Neural cell (in vitro differentiated cells): ENCODE results near the gene CDK5RAP2. TPM values are rescaled to one million over a fixed set of nuclear protein-coding genes. Genes with fewer than 3 reads are reported as not detected.
"Not testable (repeated sequence)": the region's sequence is repeated elsewhere in the genome, so short reads cannot be mapped to it uniquely, and the experiment has no call there.

Source experiments
- H2AFZ ChIP-seq: fragments of 200-600, 300-800 bp; sonication (generic), shearing (Covaris generic); 2 replicates; pipeline ENCODE4 v1.6.0; 2014; ENCODE audit warnings: low read depth, mild to moderate bottlenecking, antibody characterized with exemption, low read length, moderate library complexity
- H3F3A ChIP-seq: fragments of 200-600 bp; shearing (Covaris generic); 2 replicates; pipeline ENCODE4 v1.6.1; 2016; ENCODE audit warnings: mild to moderate bottlenecking, moderate library complexity, mixed read lengths, antibody characterized with exemption, low read length; ENCODE audit not compliant: insufficient read depth, poor library complexity, severe bottlenecking
- H3K27ac ChIP-seq: fragments of 200-600, 300-800 bp; sonication (generic), shearing (Covaris generic); 2 replicates; pipeline ENCODE4 v1.5.1; 2014; ENCODE audit warnings: mild to moderate bottlenecking, low read length, moderate library complexity
- H3K27me3 ChIP-seq: fragments of 300-800, 200-600 bp; sonication (generic), shearing (Covaris generic); 2 replicates; pipeline ENCODE4 v1.6.0; 2014; ENCODE audit warnings: mild to moderate bottlenecking, low read depth, low read length, moderate library complexity; ENCODE audit not compliant: insufficient read depth
- H3K36me3 ChIP-seq: fragments of 300-800, 200-600 bp; sonication (generic), shearing (Covaris generic); 2 replicates; pipeline ENCODE4 v1.5.1; 2014; ENCODE audit warnings: mild to moderate bottlenecking, antibody characterized with exemption, low read length, moderate library complexity; ENCODE audit not compliant: insufficient read depth
- H3K4me2 ChIP-seq: fragments of 300-800, 200-600 bp; sonication (generic), shearing (Covaris generic); 2 replicates; pipeline ENCODE4 v1.6.0; 2014; ENCODE audit warnings: mild to moderate bottlenecking, low read length
- H3K4me3 ChIP-seq: fragments of 300-800, 200-600 bp; sonication (generic), shearing (Covaris generic); 2 replicates; pipeline ENCODE4 v1.5.1; 2014; ENCODE audit warnings: mild to moderate bottlenecking, low read length, moderate library complexity
- H3K79me2 ChIP-seq: fragments of 200-600 bp; shearing (Covaris generic); replicated peaks from 2 replicates; pipeline ENCODE4 v1.6.0; 2014; ENCODE audit warnings: mild to moderate bottlenecking, low read length, moderate library complexity; ENCODE audit not compliant: insufficient read depth
- H3K9ac ChIP-seq: fragments of 300-800, 200-600 bp; sonication (generic), shearing (Covaris generic); 2 replicates; pipeline ENCODE4 v1.6.1; 2016; ENCODE audit warnings: mild to moderate bottlenecking, low read length, mixed read lengths
- H3K9me2 ChIP-seq: fragments of 200-600 bp; shearing (Covaris generic); 2 replicates; pipeline ENCODE4 v1.6.1; 2016; ENCODE audit warnings: mild to moderate bottlenecking, low read length, mixed read lengths; ENCODE audit not compliant: insufficient read depth
- H3K9me3 ChIP-seq: fragments of 200-600, 300-800 bp; sonication (generic), shearing (Covaris generic); 2 replicates; pipeline ENCODE4 v1.6.1; 2016; ENCODE audit warnings: mild to moderate bottlenecking, mixed run types, low read length, moderate library complexity, mixed read lengths
- H4K20me1 ChIP-seq: fragments of 200-600 bp; shearing (Covaris generic); 2 replicates; pipeline ENCODE4 v1.6.1; 2016; ENCODE audit warnings: mild to moderate bottlenecking, mixed run types; ENCODE audit not compliant: insufficient read depth
- CTCF ChIP-seq: fragments of 450-650 bp; IDR thresholded peaks from 2 replicates; pipeline ENCODE4 v1.5.1; 2014; ENCODE audit warnings: antibody characterized with exemption, mild to moderate bottlenecking, moderate library complexity; ENCODE audit not compliant: poor library complexity, severe bottlenecking
- EP300 ChIP-seq: fragments of 450-650 bp; conservative IDR thresholded peaks from 2 replicates; pipeline ENCODE4 v1.6.1; 2014; ENCODE audit warnings: antibody characterized with exemption, mild to moderate bottlenecking, moderate library complexity; ENCODE audit not compliant: poor library complexity, severe bottlenecking
- EZH2 ChIP-seq: fragments of 200-600, 300-800 bp; shearing (Covaris generic), sonication (generic); IDR thresholded peaks from 2 replicates; pipeline ENCODE4 v1.6.1; 2014; ENCODE audit warnings: antibody characterized with exemption, low read length, borderline replicate concordance, mild to moderate bottlenecking; ENCODE audit not compliant: insufficient read depth, poor library complexity, severe bottlenecking
- MXI1 ChIP-seq: fragments of 450-650 bp; conservative IDR thresholded peaks from 2 replicates; pipeline ENCODE4 v1.6.1; 2014; ENCODE audit warnings: antibody characterized with exemption, mild to moderate bottlenecking; ENCODE audit not compliant: poor library complexity, severe bottlenecking
- POLR2AphosphoS5 ChIP-seq: IDR thresholded peaks from 2 replicates; pipeline ENCODE4 v1.6.1; 2012
- RAD21 ChIP-seq: fragments of 450-650 bp; conservative IDR thresholded peaks from 2 replicates; pipeline ENCODE4 v1.6.1; 2014; ENCODE audit warnings: antibody characterized with exemption, mild to moderate bottlenecking, moderate library complexity
- REST ChIP-seq: IDR thresholded peaks from 2 replicates; pipeline ENCODE4 v1.6.1; 2012; ENCODE audit warnings: borderline replicate concordance
- SMC3 ChIP-seq: fragments of 450-650 bp; conservative IDR thresholded peaks from 2 replicates; pipeline ENCODE4 v1.6.1; 2014; ENCODE audit warnings: antibody characterized with exemption, mild to moderate bottlenecking, moderate library complexity; ENCODE audit not compliant: poor library complexity
- TAF1 ChIP-seq: IDR thresholded peaks from 2 replicates; pipeline ENCODE4 v1.6.1; 2012; ENCODE audit warnings: low read depth
- polyA plus RNA-seq: library from polyadenylated mRNA; depleted of rRNA; stranded (reverse); fragments of >200 nt; gene quantifications from 2 replicates; pipeline ENCODE4 v1.2.3, GENCODE V29; 2014

Gene CDK5RAP2
- polyA plus RNA-seq, 1 donor from 2014 or later = 43.3 TPM

- H3K9ac ChIP-seq, H3F3A ChIP-seq, H4K20me1 ChIP-seq, H3K79me2 ChIP-seq, H3K4me2 ChIP-seq, H3K4me3 ChIP-seq, H2AFZ ChIP-seq, H3K27ac ChIP-seq, H3K9me3 ChIP-seq, H3K36me3 ChIP-seq, H3K27me3 ChIP-seq, H3K9me2 ChIP-seq: not testable (repeated sequence)
Observed at GRCh38 chr9:120515481-120515880, 64.5 kb downstream of the CDK5RAP2 start.

- no peaks in the 10 kb centered on the region for H3K36me3 ChIP-seq
- H3K27ac ChIP-seq = no peak overlapping the region
- H3K4me3 ChIP-seq = no peak overlapping the region
- H3K27me3 ChIP-seq = no peaks in the 10 kb centered on the region
- H3K79me2 ChIP-seq = no peaks in the 10 kb centered on the region
- H3F3A ChIP-seq = no peaks in the 10 kb centered on the region
- no peaks in the 10 kb centered on the region for H3K9me2 ChIP-seq
- no peak overlapping the region for H3K9ac ChIP-seq
- TF ChIP-seq EZH2 (no peak), REST (no peak), CTCF (no peak), POLR2AphosphoS5 (no peak), SMC3 (no peak), MXI1 (no peak), RAD21 (no peak), TAF1 (no peak), EP300 (no peak)
- H4K20me1 ChIP-seq = no peaks in the 10 kb centered on the region
- no peak overlapping the region for H3K4me2 ChIP-seq
- no peaks in the 10 kb centered on the region for H3K9me3 ChIP-seq
- H2AFZ ChIP-seq = no peak overlapping the region
Observed at GRCh38 chr9:120514405-120514804, 65.6 kb downstream of the CDK5RAP2 start.

- no peak overlapping the region for H3K4me3 ChIP-seq
- no peak overlapping the region for H2AFZ ChIP-seq
- H3K4me2 ChIP-seq = no peak overlapping the region
- no peak for TF ChIP-seq EZH2
- H4K20me1 ChIP-seq = no peaks in the 10 kb centered on the region
- no peak overlapping the region for H3K9ac ChIP-seq
- H3F3A ChIP-seq = no peaks in the 10 kb centered on the region
- H3K36me3 ChIP-seq = no peaks in the 10 kb centered on the region
- no peaks in the 10 kb centered on the region for H3K27me3 ChIP-seq
- no peaks in the 10 kb centered on the region for H3K79me2 ChIP-seq
- no peaks in the 10 kb centered on the region for H3K9me2 ChIP-seq
- H3K27ac ChIP-seq = no peak overlapping the region
- no peaks in the 10 kb centered on the region for H3K9me3 ChIP-seq
Observed at GRCh38 chr9:120513825-120514396, 66.1 kb downstream of the CDK5RAP2 start.
